ENCODE measurements around the gene MATN4. TPM values are rescaled to one million over a fixed set of nuclear protein-coding genes. Genes with fewer than 3 reads are reported as not detected.

The MATN4 gene
- total and polyA plus RNA-seq, 7 donors = not detected

GRCh38 chr20:45330476-45330875, 22.4 kb upstream of the MATN4 start:
- no peak overlapping the region for H3K4me3 ChIP-seq
- H3K27ac ChIP-seq = peak overlapping the region; percentile 9
- ATAC-seq (no peak), DNase-seq (no peak)
- intact Hi-C loops (cut with DNase I) = no loop called here
- H3K4me1 ChIP-seq = peaks cover 4% of the 10 kb centered on the region
- H3K36me3 ChIP-seq (ENCODE audit: insufficient read depth in 1 of 2, low read depth in 1 of 2) = peaks cover 21 to 98% of the 10 kb centered on the region in 2 donors
- no peaks in the 10 kb centered on the region for H3K27me3 ChIP-seq (ENCODE audit: insufficient read depth in 3 of 3, low read length in 2 of 3)
- TF ChIP-seq, protein P1, sequence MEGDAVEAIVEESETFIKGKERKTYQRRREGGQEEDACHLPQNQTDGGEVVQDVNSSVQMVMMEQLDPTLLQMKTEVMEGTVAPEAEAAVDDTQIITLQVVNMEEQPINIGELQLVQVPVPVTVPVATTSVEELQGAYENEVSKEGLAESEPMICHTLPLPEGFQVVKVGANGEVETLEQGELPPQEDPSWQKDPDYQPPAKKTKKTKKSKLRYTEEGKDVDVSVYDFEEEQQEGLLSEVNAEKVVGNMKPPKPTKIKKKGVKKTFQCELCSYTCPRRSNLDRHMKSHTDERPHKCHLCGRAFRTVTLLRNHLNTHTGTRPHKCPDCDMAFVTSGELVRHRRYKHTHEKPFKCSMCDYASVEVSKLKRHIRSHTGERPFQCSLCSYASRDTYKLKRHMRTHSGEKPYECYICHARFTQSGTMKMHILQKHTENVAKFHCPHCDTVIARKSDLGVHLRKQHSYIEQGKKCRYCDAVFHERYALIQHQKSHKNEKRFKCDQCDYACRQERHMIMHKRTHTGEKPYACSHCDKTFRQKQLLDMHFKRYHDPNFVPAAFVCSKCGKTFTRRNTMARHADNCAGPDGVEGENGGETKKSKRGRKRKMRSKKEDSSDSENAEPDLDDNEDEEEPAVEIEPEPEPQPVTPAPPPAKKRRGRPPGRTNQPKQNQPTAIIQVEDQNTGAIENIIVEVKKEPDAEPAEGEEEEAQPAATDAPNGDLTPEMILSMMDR (IDR thresholded peaks at IDR 0.05) = no peak
- H3K9me3 ChIP-seq = no peaks in the 10 kb centered on the region
- WGBS, 3 donors = 86 to 94% (median 91%) methylated on average over 3 of the region's 3 CpGs

- peaks cover 21 to 98% of the 10 kb centered on the region in 2 donors for H3K36me3 ChIP-seq (ENCODE audit: insufficient read depth in 1 of 2, low read depth in 1 of 2)
- peak in 1 of 2 donors; percentile 28 for DNase-seq
- no peak overlapping the region for H3K4me3 ChIP-seq
- H3K27ac ChIP-seq = peak overlapping the region; percentile 14
- intact Hi-C loops (cut with DNase I) = no loop called here
- 75 to 82% (median 82%) methylated on average over 7 of the region's 7 CpGs for WGBS, 3 donors
- no peaks in the 10 kb centered on the region for H3K27me3 ChIP-seq (ENCODE audit: insufficient read depth in 3 of 3, low read length in 2 of 3)
- peaks cover 4% of the 10 kb centered on the region for H3K4me1 ChIP-seq
- no peaks in the 10 kb centered on the region for H3K9me3 ChIP-seq
- ATAC-seq = peak; percentile 11 to 17 (median 14)
- TF ChIP-seq, protein P1 (IDR thresholded peaks at IDR 0.05) = no peak
Measured at GRCh38 chr20:45329497-45330319, 21.6 kb upstream of the MATN4 start.

- no peaks in the 10 kb centered on the region for H3K9me3 ChIP-seq
- TF ChIP-seq, protein P1 (IDR thresholded peaks at IDR 0.05) = no peak
- intact Hi-C loops (cut with DNase I) = no loop called here
- no peak for DNase-seq
- no peaks in the 10 kb centered on the region for H3K27me3 ChIP-seq (ENCODE audit: insufficient read depth in 3 of 3, low read length in 2 of 3)
- H3K27ac ChIP-seq = peak overlapping the region; percentile 14
- H3K36me3 ChIP-seq (ENCODE audit: insufficient read depth in 1 of 2, low read depth in 1 of 2) = peaks cover 21 to 85% of the 10 kb centered on the region in 2 donors
- 77 to 95% (median 82%) methylated on average over 4 of the region's 4 CpGs for WGBS, 3 donors
- no peak for ATAC-seq
- H3K4me1 ChIP-seq = peaks cover 7% of the 10 kb centered on the region
- H3K4me3 ChIP-seq = no peak overlapping the region
Measured at GRCh38 chr20:45328451-45328850, 20.4 kb upstream of the MATN4 start.

GRCh38 chr20:45325371-45325770, 17.3 kb upstream of the MATN4 start:
- Histone ChIP-seq H3K36me3 (ENCODE audit: insufficient read depth in 1 of 2, low read depth in 1 of 2) (peaks cover 20 to 54% of the 10 kb centered on the region in 2 donors), H3K4me3 (no peak overlapping the region), H3K27me3 (ENCODE audit: insufficient read depth in 3 of 3, low read length in 2 of 3) (no peaks in the 10 kb centered on the region), H3K27ac (peak overlapping the region; percentile 69), H3K9me3 (no peaks in the 10 kb centered on the region), H3K4me1 (peaks cover 3% of the 10 kb centered on the region)
- peak in 1 of 2 donors; percentile 55 for DNase-seq
- TF ChIP-seq, protein P1 (IDR thresholded peaks at IDR 0.05) = no peak
- intact Hi-C loops (cut with DNase I) = no loop called here
- 50 to 62% (median 54%) methylated on average over 6 of the region's 6 CpGs for WGBS, 3 donors
- no peak for ATAC-seq
